GM18519 (cell line): ENCODE measurements around the gene MAGEA3.
A peak's percentile ranks its signal among the peaks of the same experiment; 100 is the strongest.
"Not testable (repeated sequence)": the region's sequence is repeated elsewhere in the genome, so short reads cannot be mapped to it uniquely, and the experiment has no call there.

Experiments
- ATAC-seq: cut with Tn5 transposase; IDR thresholded peaks from one replicate; pipeline ENCODE4 v1.9.1; 2021; ENCODE audit warnings: mild to moderate bottlenecking, moderate library complexity; ENCODE audit not compliant: unreplicated experiment, low FRiP score

Gene MAGEA3

DNA sequence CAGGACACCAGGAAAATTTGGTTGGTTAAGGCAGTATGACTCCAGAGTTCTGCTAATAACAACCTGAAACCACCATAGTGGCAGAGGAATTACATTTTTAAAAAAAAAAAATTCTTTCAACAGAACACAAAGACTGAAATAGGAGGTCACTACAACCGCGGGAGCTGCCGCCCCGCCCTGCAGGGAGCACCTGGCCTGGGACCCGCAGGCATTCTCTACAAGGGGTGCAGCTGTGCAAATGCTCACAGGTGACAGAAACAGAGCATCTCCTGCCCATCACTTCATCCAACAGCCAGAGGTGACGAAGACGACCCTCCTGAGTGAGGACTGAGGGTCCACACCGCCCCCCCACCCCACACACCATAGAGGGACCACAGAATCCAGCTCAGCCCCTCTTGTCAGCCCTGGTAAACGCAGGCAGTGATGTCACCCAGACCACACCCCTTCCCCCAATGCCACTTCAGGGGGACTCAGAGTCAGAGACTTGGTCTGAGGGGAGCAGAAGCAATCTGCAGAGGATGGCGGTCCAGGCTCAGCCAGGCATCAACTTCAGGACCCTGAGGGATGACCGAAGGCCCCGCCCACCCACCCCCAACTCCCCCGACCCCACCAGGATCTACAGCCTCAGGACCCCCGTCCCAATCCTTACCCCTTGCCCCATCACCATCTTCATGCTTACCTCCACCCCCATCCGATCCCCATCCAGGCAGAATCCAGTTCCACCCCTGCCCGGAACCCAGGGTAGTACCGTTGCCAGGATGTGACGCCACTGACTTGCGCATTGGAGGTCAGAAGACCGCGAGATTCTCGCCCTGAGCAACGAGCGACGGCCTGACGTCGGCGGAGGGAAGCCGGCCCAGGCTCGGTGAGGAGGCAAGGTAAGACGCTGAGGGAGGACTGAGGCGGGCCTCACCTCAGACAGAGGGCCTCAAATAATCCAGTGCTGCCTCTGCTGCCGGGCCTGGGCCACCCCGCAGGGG is at the start of gene MAGEA3:
Gene MAGEA3, plus strand, starts transcription at position 843 of the 980 bp plus-strand sequence. CDS start 2,039 bp downstream, outside the sequence.
- ATAC-seq, result not testable (repeated sequence)

DNA sequence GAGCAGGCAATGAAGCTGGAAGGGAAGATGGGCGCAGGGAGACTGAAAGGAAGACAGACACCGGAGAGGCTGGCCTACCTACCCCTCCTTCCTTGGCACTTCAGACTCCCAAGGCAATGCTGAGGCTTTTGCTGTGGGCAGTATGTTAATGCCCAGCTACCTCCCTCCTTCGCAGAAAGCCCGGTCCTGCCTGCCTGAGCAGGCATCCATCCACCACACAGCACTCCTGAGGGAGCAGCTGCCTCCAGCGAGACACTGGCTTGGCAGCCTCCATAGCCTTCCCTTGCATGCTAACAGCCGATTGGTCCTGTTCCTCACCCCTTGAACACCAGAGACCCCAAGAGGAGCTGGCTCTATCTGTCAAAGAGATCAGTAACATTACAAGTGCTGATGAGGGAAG is 46.5 kb upstream of the MAGEA3 start:
- ATAC-seq, result no peak

DNA sequence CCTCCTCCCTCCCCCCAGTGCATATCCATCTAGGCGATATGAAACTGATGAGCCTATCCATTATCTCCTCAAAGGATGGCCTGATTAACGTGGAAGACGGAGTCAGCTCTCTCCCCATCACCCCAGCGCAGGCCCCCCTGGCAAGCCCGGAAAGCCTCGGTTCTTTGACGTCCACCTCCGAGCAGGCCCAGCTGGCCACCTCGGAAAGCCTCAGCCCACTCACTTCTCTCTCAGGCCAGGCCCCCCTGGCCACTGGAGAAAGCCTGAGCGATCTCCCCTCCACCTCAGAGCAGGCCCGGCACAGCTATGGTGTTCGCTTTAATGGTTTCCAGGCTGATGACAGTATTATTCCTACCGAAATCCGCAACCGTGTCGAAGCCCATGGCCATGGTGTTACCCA is 46.1 kb upstream of the MAGEA3 start:
- ATAC-seq, result no peak

DNA sequence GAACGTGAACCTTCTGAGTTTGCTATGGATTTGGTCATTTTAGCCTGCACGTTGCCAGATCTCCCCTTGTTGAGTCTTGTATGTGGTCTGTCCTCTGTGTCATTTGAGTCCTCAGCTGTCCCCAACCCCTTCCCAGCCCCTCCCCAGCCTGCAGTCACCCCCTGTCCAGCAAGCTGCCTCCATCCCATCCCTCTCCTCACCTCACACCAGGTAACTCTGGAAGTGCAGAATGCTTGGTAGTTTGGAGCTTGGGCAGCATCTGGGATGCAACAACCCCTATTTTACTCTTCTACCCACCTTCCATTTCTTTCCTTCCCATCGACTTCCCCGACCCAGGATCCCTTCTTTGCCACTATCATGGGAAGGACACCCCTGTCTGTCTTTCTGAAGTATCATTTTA is 42.5 kb upstream of the MAGEA3 start:
- no peak for ATAC-seq

DNA sequence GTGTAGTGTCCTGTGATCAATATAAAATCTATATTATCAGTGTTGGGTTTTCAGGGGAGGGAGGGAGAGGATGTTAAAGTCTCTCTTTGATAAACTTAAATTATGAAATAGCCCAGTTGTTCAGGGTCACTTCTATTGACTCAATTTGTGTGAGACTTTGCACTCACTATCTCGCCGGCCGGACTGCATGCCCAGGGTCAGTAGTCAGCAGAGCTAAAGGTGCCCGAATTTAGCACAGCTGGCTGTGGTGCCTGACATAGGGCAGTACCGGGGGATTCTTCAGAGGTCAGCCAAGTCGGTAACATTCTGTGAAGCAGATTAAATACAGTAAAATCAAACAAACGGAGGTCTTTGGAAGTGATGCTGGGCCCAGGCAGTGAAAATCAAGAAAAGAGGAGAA is 41.7 kb upstream of the MAGEA3 start:
- no peak for ATAC-seq

- no peak for ATAC-seq
Observed at GRCh38 chrX:152658302-152658701, 40.3 kb upstream of the MAGEA3 start.

DNA sequence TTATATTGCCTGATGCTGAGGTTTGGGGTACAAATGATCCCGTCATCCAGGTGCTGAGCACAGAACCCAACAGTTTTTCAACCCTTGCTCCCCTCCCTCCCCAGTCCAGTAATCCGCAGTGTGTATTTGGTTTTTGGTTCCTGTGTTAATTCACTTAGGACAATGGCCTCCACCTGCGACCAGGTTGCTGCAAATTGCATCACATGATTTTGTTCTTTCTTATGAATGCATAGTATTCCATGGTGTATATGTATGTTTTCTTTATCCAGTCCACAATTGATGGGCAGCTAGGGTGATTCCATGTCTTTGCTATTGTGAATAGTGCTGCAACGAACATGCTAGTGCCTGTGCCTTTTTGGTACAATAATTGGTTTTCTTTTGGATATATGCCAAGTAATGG is 35.5 kb upstream of the MAGEA3 start:
- no peak for ATAC-seq

DNA sequence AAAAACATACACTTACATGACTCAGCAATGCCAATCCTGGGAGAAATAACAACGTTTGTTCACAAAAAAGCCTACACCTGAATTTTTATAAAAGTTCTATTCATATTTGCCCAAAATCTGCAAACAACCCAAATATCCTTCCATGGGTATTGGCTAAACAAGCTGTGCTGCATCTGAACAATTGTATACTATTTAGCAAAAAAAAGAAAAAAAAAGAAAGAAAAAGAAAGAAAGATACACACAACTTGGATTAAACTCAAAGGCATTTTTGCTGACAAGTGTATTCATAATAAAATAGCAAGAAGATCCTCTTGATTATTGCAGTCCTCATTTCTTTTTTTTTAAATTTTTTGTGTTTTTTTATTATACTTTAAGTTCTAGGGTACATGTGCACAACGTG is 24.5 kb upstream of the MAGEA3 start:
- ATAC-seq, result no peak

DNA sequence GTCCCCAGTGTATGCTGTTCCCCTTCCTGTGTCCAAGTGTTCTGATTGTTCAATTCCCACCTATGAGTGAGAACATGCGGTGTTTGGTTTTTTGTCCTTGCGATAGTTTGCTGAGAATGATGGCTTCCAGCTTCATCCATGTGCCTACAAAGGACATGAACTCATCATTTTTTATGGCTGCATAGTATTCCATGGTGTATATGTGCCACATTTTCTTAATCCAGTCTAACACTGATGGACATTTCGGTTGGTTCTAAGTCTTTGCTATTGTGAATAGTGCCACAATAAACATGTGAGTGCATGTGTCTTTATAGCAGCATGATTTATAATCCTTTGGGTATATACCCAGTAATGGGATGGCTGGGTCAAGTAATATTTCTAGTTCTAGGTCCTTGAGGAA is 23.9 kb upstream of the MAGEA3 start:
- ATAC-seq, result not testable (repeated sequence)

- ATAC-seq, result peak; percentile 49
Observed at GRCh38 chrX:152681012-152681411, 17.6 kb upstream of the MAGEA3 start.

DNA sequence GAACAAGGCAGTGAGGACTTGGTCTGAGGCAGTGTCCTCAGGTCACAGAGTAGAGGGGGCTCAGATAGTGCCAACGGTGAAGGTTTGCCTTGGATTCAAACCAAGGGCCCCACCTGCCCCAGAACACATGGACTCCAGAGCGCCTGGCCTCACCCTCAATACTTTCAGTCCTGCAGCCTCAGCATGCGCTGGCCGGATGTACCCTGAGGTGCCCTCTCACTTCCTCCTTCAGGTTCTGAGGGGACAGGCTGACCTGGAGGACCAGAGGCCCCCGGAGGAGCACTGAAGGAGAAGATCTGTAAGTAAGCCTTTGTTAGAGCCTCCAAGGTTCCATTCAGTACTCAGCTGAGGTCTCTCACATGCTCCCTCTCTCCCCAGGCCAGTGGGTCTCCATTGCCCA is 1.8 kb downstream of the MAGEA3 start:
- ATAC-seq, result not testable (repeated sequence)

DNA sequence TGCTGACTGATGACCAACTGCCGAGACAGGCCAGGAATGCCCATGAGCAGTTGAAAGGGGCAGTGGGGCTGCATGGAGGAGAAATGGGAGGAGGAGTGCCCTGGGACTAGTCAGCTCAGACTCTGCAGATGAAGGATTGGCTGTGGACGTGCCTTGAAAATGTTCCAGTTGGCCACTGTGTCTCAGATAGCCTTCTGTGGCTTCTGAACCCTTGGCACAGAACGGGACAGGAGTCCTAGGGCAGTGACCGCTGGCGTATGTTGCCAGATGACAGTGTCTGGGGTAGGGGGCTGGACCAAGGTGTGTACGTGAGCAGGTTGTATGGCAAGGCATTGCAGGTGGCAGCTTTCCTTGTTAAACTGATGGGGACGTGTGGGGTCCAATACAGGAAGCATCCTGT is 7.9 kb downstream of the MAGEA3 start:
- not testable (repeated sequence) for ATAC-seq

GRCh38 chrX:152709173-152709572 is 10.6 kb downstream of the MAGEA3 start, which contains the start of gene CSAG2:
Gene CSAG2, minus strand, starts transcription at chrX:152709273. Its CDS starts 161 bp downstream, at chrX:152709112.
- not testable (repeated sequence) for ATAC-seq

DNA sequence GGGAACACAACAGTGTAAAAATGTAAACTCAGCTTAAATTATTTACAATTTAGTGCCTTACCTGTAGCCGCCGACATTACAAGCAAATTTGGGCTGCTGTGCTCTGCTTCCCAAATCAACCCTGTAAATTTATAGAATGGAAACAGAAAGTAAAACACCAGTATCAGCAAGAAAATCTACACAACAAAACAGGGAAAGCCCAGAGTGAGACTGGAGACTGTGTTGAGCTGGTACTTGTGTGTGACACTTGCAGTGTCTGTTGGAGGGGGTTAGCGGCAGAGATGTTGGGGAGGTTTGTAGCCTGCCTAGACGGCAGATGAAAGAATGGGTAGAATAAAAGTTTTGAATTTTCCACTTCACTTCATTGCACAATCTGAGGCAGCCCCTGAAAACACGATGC is 14.6 kb downstream of the MAGEA3 start:
- ATAC-seq, result not testable (repeated sequence)

- ATAC-seq, result not testable (repeated sequence)
Observed at GRCh38 chrX:152713815-152714787, 15.5 kb downstream of the MAGEA3 start, which contains the start of gene MAGEA2B. Gene MAGEA2B, plus strand, starts transcription at chrX:152714628. Its CDS starts 2,479 bp downstream, at chrX:152717107.

DNA sequence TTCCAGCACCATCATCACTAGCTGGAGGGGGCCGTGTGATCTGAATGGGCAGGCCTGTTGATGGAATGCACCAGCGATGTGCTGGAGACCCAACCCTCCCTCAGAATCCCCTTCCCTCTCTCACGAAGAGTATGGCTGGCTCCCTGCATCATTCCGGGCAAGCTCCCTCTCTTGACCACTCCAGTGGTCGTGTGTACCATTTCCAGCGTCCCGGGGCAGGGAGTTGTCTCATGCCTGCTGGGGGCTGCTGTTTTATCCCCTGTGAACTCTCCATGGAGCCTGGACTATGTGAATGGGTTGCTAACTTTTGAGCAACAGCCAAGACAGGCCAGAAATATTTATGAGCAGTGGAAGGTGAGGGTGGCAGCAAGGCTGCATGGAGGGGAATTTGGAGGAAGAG is 26.8 kb downstream of the MAGEA3 start:
- ATAC-seq, result no peak

DNA sequence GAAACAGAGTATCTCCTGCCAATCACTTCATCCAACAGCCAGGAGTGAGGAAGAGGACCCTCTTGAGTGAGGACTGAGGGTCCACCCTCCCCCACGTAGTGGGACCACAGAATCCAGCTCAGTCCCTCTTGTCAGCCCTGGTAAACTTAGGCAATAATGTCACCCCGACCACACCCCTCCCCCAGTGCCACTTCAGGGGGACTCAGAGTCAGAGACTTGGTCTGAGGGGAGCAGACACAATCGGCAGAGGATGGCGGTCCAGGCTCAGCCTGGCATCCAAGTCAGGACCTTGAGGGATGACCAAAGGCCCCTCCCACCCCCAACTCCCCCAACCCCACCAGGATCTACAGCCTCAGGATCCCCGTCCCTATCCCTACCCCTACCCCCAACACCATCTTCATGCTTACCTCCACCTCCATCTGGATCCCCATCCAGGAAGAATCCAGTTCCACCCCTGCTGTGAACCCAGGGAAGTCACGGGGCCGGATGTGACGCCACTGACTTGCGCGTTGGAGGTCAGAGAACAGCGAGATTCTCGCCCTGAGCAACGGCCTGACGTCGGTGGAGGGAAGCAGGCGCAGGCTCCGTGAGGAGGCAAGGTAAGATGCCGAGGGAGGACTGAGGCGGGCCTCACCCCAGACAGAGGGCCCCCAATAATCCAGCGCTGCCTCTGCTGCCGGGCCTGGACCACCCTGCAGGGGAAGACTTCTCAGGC is 34.8 kb downstream of the MAGEA3 start, which contains the start of the genes CSAG1 and MAGEA12:
Gene CSAG1, minus strand, starts transcription at position 461 of the 715 bp plus-strand sequence. CDS start 1,261 bp downstream, outside the sequence.
Gene MAGEA12, plus strand, starts transcription at position 497 of the 715 bp plus-strand sequence. CDS start 2,405 bp downstream, outside the sequence.
- ATAC-seq, result no peak

DNA sequence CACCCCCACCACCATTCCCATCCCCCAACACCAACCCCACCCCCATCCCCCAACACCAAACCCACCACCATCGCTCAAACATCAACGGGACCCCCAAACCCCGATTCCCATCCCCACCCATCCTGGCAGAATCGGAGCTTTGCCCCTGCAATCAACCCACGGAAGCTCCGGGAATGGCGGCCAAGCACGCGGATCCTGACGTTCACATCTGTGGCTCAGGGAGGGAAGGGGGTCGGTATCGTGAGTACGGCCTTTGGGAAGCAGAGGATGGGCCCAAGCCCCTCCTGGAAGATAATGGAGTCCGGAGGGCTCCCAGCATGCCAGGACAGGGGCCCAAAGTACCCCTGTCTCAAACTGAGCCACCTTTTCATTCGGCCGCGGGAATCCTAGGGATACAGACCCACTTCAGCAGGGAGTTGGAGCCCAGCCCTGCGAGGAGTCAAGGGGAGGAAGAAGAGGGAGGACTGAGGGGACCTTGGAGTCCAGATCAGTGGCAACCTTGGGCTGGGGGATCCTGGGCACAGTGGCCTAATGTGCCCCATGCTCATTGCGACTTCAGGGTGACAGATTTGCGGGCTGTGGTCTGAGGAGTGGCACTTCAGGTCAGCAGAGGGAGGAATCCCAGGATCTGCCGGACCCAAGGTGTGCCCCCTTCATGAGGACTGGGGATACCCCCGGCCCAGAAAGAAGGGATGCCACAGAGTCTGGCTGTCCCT is 35.7 kb downstream of the MAGEA3 start:
- not testable (repeated sequence) for ATAC-seq

- no peak for ATAC-seq
Observed at GRCh38 chrX:152735101-152735500, 36.5 kb downstream of the MAGEA3 start.
